HAP-1 (cell line): ENCODE data around the gene P2RY14.

Experiments
- DNase-seq, 2 experiments: peaks; one replicate each; pipeline ENCODE4 v3.0.0-alpha.2; 2016 to 2020; ENCODE audit warnings: low spot score in 2 of 2
- H3K27me3 ChIP-seq: fragments of 250-450 bp; sonication (Bioruptor Pico); 2 replicates; pipeline ENCODE4 v1.5.1; 2020; ENCODE audit warnings: low read depth, mild to moderate bottlenecking, moderate library complexity
- H3K36me3 ChIP-seq: fragments of 250-450 bp; sonication (Bioruptor Pico); replicated peaks from 2 replicates; pipeline ENCODE4 v1.5.1; 2020; ENCODE audit warnings: mild to moderate bottlenecking
- H3K4me1 ChIP-seq: fragments of 250-450 bp; sonication (Bioruptor Pico); 2 replicates; pipeline ENCODE4 v1.5.1; 2020; ENCODE audit warnings: mild to moderate bottlenecking
- H3K4me3 ChIP-seq: fragments of 250-450 bp; sonication (Bioruptor Pico); 2 replicates; pipeline ENCODE4 v1.5.1; 2020; ENCODE audit warnings: mild to moderate bottlenecking, moderate library complexity
- H3K9me3 ChIP-seq: fragments of 250-450 bp; sonication (Bioruptor Pico); 2 replicates; pipeline ENCODE4 v1.5.1; 2020; ENCODE audit warnings: mild to moderate bottlenecking, moderate library complexity
- in situ Hi-C: fragments of 300-500 bp; cut with MboI; formaldehyde crosslinking; loops from 3 replicates; pipeline ENCODE4 v1.14.3; 2020; ENCODE audit warnings: low sequenced_read_pairs, inconsistent platforms, mixed read lengths

P2RY14 gene

DNA sequence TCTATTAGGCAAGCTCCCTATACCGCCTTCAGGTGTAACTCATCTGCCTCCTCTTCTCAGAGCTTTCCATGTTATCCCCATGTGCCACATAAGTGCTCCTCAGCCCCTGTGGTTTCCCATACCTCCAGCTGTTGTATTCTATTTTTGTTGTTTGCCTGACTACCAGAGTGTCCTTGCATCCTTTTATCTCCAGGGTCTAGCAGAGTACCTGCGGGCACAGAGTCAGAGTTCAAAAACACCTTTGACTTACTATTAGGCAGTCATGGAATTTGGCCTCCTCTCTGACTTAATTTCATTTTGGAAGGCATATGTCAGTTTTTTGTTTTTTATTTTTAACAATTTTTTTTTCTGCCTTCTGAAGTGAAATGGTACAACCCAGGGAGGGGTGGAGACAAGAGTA lies 31.2 kb upstream of the P2RY14 start:
- no peaks in the 10 kb centered on the region for H3K27me3 ChIP-seq
- no peak overlapping the region for H3K4me3 ChIP-seq
- H3K9me3 ChIP-seq = no peaks in the 10 kb centered on the region
- in situ Hi-C loops = no loop called here
- DNase-seq = no peak
- no peaks in the 10 kb centered on the region for H3K36me3 ChIP-seq
- peaks cover 8% of the 10 kb centered on the region for H3K4me1 ChIP-seq

DNA sequence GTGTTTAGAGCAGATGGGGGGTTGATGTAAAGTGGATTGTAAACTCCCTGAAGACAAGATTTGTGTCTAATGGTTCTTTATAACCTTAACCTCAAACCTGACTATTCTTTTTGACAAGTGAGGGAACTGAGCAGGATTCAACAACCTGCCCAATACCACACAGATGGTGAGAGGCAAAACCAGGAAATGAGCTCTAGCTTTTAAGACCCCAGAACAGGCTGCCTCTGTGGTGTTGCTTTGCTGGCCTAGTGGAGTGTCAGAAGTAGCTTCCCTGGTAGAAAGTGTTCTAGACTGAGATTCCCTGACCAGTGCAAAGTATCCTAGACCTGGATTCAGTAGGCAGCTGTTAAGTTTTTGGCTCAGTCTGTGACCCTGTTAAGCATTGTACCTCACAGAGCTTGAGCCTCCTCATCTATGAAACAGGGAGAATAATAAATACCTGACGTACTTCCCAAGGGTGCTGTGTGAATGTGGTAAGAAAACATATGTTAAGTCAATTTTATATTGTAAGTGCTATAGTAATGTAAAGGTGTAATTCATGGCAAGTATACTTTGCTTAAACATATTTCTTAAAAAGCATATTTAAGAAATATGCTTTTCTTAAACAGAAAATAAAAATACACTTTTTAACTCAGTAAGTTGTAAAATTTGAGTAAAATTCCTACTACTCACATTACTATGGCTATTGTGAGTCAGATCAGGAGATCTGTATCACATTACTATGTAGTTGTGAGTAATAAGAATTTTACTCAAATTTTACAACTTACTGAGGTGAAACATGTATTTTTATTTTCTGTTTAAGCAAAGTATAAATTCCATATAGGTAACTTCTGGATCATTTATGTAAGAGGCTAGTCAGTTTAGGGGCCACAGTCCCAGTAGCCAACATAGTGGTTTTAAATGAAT lies 29.5 kb upstream of the P2RY14 start:
- Histone ChIP-seq H3K36me3 (no peaks in the 10 kb centered on the region), H3K27me3 (no peaks in the 10 kb centered on the region), H3K9me3 (no peaks in the 10 kb centered on the region), H3K4me3 (no peak overlapping the region), H3K4me1 (peaks cover 8% of the 10 kb centered on the region)
- no peak for DNase-seq
- in situ Hi-C loops = no loop called here

DNA sequence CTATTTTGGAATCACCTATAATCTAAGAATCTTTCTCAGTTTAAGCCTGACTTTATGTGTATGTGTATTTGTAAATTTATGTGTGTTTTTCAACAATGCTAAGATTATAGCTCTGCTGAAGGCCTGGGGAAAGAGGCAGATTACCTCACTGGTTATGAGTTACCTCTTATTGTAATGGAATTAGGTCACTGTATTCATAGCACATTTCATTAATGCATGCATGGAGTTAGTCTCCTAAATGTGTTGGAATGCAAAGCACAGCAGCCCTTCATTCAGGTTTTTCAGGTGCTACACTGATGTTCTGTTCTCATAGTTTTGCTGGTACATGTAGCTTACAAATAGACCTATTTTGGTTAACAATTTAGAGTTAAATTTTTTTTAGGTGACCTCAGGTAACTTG lies 28.8 kb upstream of the P2RY14 start:
- no peaks in the 10 kb centered on the region for H3K36me3 ChIP-seq
- no peaks in the 10 kb centered on the region for H3K27me3 ChIP-seq
- in situ Hi-C loops = no loop called here
- H3K4me1 ChIP-seq = peaks cover 10% of the 10 kb centered on the region
- H3K4me3 ChIP-seq = no peak overlapping the region
- H3K9me3 ChIP-seq = no peaks in the 10 kb centered on the region
- peak; percentile 15 to 71 for DNase-seq

DNA sequence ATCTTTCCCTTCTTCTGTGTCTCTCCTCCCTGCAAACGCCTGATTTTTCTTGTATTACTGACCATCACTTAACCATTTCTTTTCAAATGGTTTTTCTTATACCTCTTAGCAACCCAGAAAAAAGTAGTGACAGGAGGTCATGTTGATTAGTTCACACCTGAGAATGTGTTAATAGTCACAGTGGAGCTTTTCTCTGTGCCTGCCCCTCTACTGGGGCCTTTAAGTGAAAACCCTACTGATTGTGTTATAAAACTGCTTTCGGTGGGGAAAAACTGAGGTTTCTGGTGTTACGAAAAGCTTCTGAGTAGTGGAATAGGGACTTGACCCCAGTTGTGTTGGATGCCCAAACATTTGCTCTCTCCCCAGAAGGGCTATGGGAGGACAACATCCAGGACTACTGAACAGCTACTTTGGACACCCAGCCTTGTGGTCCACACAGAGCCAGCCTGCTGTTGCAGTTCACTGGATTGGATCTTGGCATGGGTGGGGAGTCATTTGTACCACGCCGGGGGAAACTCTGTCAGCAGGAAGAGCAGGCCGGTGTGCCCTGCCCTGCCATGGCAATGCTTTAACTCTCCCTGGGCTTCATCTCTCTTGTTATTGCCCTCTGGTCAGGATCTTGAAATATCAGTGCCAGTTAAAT lies 27.9 kb upstream of the P2RY14 start:
- no peaks in the 10 kb centered on the region for H3K9me3 ChIP-seq
- no peak overlapping the region for H3K4me3 ChIP-seq
- in situ Hi-C loops = no loop called here
- no peaks in the 10 kb centered on the region for H3K36me3 ChIP-seq
- DNase-seq = no peak
- peaks cover 16% of the 10 kb centered on the region for H3K4me1 ChIP-seq
- no peaks in the 10 kb centered on the region for H3K27me3 ChIP-seq

DNA sequence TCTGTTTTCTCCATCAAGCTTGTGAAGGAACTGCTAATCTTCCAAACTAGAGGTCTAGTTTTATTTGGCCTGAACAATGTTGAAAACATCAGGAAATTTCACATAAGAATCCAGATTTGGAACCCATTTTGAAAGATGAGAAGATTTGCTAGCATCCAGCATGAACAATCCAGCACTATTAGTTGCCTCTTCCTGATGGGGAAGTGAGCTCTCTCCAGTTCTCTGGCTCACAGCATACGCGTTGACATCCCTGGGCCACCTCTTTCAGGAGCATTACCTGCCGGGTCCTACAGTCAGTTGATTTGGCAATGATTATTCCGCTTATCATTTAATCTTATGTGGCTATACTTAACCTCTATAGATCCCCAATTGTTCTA lies 27.4 kb upstream of the P2RY14 start:
- Histone ChIP-seq H3K4me3 (no peak overlapping the region), H3K36me3 (no peaks in the 10 kb centered on the region), H3K9me3 (no peaks in the 10 kb centered on the region), H3K27me3 (no peaks in the 10 kb centered on the region), H3K4me1 (peaks cover 16% of the 10 kb centered on the region)
- DNase-seq = no peak
- in situ Hi-C loops = no loop called here

DNA sequence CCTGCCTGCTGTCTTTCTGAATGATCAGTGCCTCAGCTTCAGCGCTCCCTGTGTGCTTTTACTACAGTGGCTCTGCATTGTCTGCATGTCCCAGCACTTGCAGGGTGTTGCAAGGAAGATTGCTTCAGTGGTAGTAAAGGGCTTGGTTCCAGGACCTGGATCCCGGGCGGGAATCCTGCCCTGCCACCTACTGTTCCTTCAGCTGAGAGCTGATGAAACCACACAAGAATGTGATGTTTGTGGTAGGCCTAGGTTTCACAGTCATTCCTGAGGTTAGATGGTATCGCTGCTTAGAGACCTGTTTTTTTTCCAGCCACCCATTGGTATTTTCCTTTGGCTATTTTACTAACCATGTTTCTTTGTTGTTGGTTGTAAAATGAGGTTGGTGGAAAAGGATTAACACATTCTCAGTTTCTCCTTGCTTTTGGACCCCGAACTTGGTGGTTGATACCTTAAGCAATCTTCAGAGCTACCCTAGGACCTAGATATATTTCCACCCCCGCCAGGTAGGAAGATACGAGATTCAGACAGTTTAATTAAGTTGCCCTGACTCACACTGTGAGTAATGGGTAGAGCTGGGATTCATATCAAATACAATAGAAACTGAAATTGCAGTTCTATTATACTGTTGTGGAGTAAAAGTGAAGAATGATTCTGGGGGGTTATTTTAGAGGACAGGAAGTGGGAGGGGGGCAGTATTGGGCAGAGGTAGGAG lies 26.9 kb upstream of the P2RY14 start:
- peaks cover 16% of the 10 kb centered on the region for H3K4me1 ChIP-seq
- in situ Hi-C loops = no loop called here
- DNase-seq = peak in 1 of 2 experiments; percentile 17
- H3K9me3 ChIP-seq = no peaks in the 10 kb centered on the region
- no peaks in the 10 kb centered on the region for H3K36me3 ChIP-seq
- H3K27me3 ChIP-seq = no peaks in the 10 kb centered on the region
- H3K4me3 ChIP-seq = no peak overlapping the region

DNA sequence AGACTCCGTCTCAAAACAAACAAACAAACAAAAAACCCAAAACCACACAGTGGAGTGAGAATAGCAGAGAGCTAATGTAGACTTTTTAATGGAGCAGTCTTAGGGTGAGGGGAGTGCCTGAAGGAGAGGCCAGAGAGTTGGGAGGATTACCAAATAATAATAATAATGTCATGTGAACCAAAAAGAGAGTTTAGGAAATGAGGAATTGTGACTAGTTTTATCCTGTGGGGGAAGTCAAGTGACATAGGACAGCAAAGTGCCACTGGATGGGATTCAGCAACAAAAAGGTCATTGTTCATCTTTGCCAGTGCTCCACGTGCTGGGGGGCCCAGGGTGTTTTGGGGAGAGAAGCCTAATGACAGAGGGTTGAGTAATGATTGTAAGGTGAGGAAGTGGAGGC lies 25.4 kb upstream of the P2RY14 start:
- H3K36me3 ChIP-seq = no peaks in the 10 kb centered on the region
- in situ Hi-C loops = no loop called here

DNA sequence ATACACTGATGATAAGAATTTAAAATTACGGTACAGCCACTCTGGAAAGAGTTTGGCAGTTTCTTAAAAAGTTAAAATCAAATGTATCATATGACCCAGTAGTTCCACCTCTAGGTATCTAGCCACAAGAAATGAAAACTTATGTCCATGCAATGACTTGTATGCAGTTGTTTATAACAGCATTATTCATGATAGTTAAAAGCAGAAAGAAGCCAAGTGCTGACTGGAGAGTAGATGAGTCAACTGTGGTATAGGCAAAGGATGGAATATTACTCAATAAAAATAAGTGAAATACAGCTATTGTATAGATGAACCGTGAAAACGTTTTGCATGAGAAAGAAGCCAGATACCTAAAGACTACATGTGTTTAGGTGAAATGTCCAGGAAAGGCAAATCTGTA lies 23.4 kb upstream of the P2RY14 start:
- Histone ChIP-seq H3K27me3 (no peaks in the 10 kb centered on the region), H3K36me3 (no peaks in the 10 kb centered on the region), H3K4me1 (peaks cover 9% of the 10 kb centered on the region), H3K4me3 (no peak overlapping the region), H3K9me3 (no peaks in the 10 kb centered on the region)
- peak in 1 of 2 experiments; percentile 22 for DNase-seq
- in situ Hi-C loops = no loop called here

More for the DNA sequence above, 25.4 kb upstream of the P2RY14 start:
- no peak overlapping the region for H3K4me3 ChIP-seq
- peaks cover 16% of the 10 kb centered on the region for H3K4me1 ChIP-seq
- no peaks in the 10 kb centered on the region for H3K27me3 ChIP-seq
- no peak for DNase-seq
- H3K9me3 ChIP-seq = no peaks in the 10 kb centered on the region

DNA sequence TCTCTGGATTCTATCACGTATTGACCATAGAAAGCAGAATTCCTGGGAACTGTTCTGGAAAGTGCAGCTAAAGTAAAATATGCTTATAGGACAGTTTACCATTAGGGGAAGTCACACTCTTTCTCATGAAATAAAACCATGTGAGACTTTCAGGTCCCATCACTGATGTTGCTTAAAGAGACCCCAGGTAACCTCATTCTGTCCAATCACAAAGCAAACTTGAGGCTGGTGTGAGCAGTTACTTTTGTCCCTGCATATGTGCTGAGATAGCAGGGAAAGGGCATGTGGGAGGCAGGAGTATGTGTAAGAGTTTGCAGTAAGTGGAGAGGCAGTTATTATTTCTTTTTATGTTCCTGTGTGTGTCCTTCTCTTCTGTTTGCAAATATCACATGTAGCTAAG lies 22.2 kb upstream of the P2RY14 start:
- H3K4me3 ChIP-seq = no peak overlapping the region
- in situ Hi-C loops = no loop called here
- no peaks in the 10 kb centered on the region for H3K36me3 ChIP-seq
- no peaks in the 10 kb centered on the region for H3K27me3 ChIP-seq
- no peaks in the 10 kb centered on the region for H3K9me3 ChIP-seq
- peaks cover 8% of the 10 kb centered on the region for H3K4me1 ChIP-seq
- no peak for DNase-seq

DNA sequence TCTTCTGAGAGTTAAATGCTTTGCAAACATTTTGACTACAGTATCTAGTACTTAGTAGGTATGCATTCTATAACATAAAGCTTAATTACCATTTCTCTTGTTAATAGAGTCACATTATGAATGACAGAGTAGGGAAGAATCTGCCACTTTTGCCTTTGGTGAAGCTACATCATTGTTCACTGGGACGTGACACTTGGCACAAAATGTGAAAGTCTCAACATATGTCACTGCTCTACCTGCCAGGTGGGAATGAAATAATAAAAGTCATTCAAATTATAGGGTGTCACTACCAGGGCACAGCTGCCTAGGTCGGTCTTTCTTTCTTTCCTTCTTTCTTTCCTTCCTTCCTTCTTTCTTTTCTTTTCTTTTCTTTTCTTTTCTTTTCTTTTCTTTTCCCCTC lies 20.7 kb upstream of the P2RY14 start:
- in situ Hi-C loops = no loop called here

DNA sequence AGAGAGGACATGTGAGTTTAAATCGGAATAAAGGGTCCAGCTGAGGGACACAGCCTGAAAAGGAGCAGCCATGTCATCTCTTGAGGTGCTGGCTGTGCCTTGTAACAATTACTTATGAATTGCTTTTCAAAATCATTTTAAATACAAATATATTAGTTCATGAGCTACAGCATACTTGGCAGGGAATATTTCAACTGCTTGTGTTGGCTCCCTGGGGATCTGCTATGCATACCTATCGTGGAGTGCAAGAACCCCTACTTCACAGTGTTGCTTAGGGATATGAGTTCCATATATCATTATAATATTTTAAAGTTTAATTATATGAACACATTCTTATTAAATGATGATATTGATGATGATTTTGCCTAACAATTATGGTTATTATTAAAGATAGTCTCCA lies 19.1 kb upstream of the P2RY14 start:
- no peaks in the 10 kb centered on the region for H3K27me3 ChIP-seq
- H3K4me1 ChIP-seq = peaks cover 10% of the 10 kb centered on the region
- no peak overlapping the region for H3K4me3 ChIP-seq
- H3K36me3 ChIP-seq = no peaks in the 10 kb centered on the region
- in situ Hi-C loops = no loop called here
- no peaks in the 10 kb centered on the region for H3K9me3 ChIP-seq
- no peak for DNase-seq

More for the DNA sequence above, 20.7 kb upstream of the P2RY14 start:
- H3K36me3 ChIP-seq = no peaks in the 10 kb centered on the region
- no peak overlapping the region for H3K4me3 ChIP-seq
- H3K9me3 ChIP-seq = no peaks in the 10 kb centered on the region
- no peaks in the 10 kb centered on the region for H3K27me3 ChIP-seq
- no peak for DNase-seq
- H3K4me1 ChIP-seq = peaks cover 8% of the 10 kb centered on the region

DNA sequence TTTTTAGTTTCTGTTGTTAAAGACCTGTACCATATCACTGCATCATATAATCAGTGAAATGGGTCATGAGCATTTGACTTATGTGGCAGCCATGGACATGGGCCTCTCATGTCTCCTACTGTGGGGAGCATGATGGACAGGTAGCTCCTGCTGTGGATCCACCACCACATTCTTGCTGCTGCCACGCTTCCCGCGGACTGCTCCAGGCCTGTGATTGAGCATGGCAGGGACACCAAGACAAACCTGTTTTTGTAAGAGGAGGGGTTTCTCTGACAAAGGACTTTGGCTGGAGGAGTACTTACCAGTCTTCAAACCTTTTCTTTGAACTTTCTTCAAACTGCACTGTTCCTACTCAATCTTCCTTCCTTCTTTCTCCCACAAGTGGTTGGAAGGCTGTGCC lies 17.9 kb upstream of the P2RY14 start:
- Histone ChIP-seq H3K27me3 (no peaks in the 10 kb centered on the region), H3K4me3 (no peak overlapping the region), H3K36me3 (no peaks in the 10 kb centered on the region), H3K9me3 (no peaks in the 10 kb centered on the region), H3K4me1 (0 out of 2 replicates have a peak, but pooled peaks cover 2% of the 10 kb centered on the region)
- in situ Hi-C loops = no loop called here
- no peak for DNase-seq

DNA sequence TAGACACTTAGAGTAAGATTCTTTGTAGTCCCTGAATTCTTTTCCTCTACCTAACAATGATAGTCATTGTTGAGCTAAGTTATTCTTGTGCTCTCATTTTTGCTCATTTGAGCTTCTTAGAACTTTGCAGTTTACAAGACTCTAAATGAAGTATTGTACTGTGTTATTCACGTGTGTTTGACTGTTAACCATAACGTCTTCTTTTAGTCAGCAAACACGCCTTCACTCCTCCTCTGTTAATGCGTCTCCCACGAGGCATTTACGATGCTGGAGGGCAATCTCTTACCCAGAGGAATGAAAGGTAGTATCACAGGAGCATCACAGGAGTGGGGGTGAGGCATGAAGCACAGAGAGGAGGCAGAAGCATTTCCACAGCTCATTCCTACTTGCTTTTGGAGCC lies 14.8 kb upstream of the P2RY14 start:
- no peak overlapping the region for H3K4me3 ChIP-seq
- H3K36me3 ChIP-seq = no peaks in the 10 kb centered on the region
- in situ Hi-C loops = no loop called here
- H3K4me1 ChIP-seq = 0 out of 2 replicates have a peak, but pooled peaks cover 2% of the 10 kb centered on the region
- no peaks in the 10 kb centered on the region for H3K27me3 ChIP-seq
- no peaks in the 10 kb centered on the region for H3K9me3 ChIP-seq
- peak; percentile 16 to 17 for DNase-seq

DNA sequence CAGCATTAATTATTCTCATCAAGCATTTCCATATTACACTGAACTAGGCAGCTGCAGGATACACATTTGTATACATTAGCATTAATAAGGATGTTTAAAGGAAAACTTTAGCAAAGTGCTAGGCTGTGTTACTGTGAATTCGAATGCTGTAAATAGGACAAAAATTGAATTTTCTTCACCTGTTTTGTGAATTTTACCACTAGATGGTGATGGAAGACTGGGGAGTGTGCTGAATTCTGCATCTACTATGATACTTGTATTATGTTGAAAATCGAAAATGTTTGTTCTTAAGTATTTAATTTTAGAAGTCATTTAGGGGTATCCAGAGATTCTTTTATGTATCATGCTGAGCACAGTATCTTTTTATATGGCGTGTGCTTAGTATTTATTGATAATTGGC lies 12.3 kb upstream of the P2RY14 start:
- no peak overlapping the region for H3K4me3 ChIP-seq
- H3K27me3 ChIP-seq = no peaks in the 10 kb centered on the region
- H3K4me1 ChIP-seq = 0 out of 2 replicates have a peak, but pooled peaks cover 2% of the 10 kb centered on the region
- no peak for DNase-seq
- no peaks in the 10 kb centered on the region for H3K36me3 ChIP-seq
- H3K9me3 ChIP-seq = no peaks in the 10 kb centered on the region
- in situ Hi-C loops = no loop called here
